Duodenal mucosa (tissue), 2 donors: ENCODE measurements around the gene MARCHF11.

Source experiments
- H3K27ac ChIP-seq: one replicate; pipeline ENCODE4 v1.7.0; 2013; ENCODE audit warnings: low read depth, low read length
- H3K27me3 ChIP-seq, 2 donors: one replicate each; pipeline ENCODE4 v1.7.0; 2013; ENCODE audit warnings: low read length in 2 of 2, control low read depth in 1 of 2; ENCODE audit not compliant: insufficient read depth in 2 of 2, control insufficient read depth in 1 of 2
- H3K36me3 ChIP-seq, 2 donors: one replicate each; pipeline ENCODE4 v1.7.0; 2013; ENCODE audit warnings: low read length in 2 of 2, control low read depth in 1 of 2; ENCODE audit not compliant: insufficient read depth in 2 of 2, control insufficient read depth in 1 of 2
- H3K4me1 ChIP-seq, 2 donors: one replicate each; pipeline ENCODE4 v1.7.0; 2013; ENCODE audit warnings: low read length in 2 of 2, control low read depth in 1 of 2; ENCODE audit not compliant: insufficient read depth in 2 of 2, control insufficient read depth in 1 of 2
- H3K4me3 ChIP-seq, 2 donors: one replicate each; pipeline ENCODE4 v1.7.0; 2013; ENCODE audit warnings: low read length in 2 of 2, low read depth in 1 of 2
- H3K9ac ChIP-seq, 2 donors: one replicate each; pipeline ENCODE4 v1.7.0; 2013; ENCODE audit warnings: low read length in 2 of 2, low read depth in 1 of 2
- H3K9me3 ChIP-seq, 2 donors: one replicate each; pipeline ENCODE4 v1.7.0; 2013; ENCODE audit warnings: low read length in 2 of 2, control low read depth in 1 of 2; ENCODE audit not compliant: control insufficient read depth in 1 of 2

The MARCHF11 gene

DNA sequence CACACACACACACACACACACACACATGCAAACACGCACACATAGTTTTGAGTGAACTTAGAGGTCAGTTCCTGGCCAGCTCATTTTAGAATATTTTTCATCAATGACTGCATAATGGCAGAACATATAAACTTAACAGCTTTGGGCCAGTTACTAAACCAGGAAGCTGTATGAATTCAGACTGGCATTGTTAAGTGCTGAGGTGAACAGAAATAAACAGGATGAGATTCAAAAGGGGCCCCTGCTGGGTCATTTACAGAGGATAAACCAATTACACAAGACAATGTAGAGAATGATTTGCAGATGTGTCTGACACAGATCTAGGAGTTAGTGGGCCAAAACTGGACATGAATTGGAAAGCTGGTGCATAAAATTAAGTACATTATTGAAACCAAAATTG is 44.6 kb downstream of the MARCHF11 start:
- H3K36me3 ChIP-seq, result no peaks in the 10 kb centered on the region
- no peak overlapping the region for H3K27ac ChIP-seq

DNA sequence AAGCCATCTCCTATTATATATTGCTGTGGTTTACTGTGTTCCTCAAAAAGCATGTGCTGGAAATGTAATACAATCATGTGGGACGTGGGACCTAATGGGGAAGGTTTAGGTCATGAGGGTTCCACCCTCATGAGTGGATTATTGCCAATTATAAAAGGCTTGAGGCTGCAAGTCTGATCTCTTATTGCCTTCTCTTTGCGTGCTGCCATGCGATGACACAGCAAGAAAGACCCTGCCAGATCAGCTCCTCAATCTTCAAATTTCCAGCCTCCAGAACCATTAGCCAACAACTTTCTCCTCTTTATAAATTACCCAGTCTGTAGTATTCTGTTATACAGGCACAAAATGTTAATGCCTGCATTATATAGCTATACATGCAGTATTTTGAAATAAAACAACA is 45.4 kb downstream of the MARCHF11 start:
- H3K4me1 ChIP-seq, result no peaks in the 10 kb centered on the region
- H3K9me3 ChIP-seq, result peaks cover 4% of the 10 kb centered on the region in 2 donors
- no peaks in the 10 kb centered on the region for H3K27me3 ChIP-seq
- no peak overlapping the region for H3K9ac ChIP-seq
- no peaks in the 10 kb centered on the region for H3K36me3 ChIP-seq
- H3K27ac ChIP-seq, result no peak overlapping the region
- H3K4me3 ChIP-seq, result no peak overlapping the region

More for the DNA sequence above, 44.6 kb downstream of the MARCHF11 start:
- H3K9ac ChIP-seq, result no peak overlapping the region
- H3K9me3 ChIP-seq, result peaks cover 4% of the 10 kb centered on the region in 2 donors
- H3K4me1 ChIP-seq, result no peaks in the 10 kb centered on the region
- H3K4me3 ChIP-seq, result no peak overlapping the region
- H3K27me3 ChIP-seq, result no peaks in the 10 kb centered on the region

DNA sequence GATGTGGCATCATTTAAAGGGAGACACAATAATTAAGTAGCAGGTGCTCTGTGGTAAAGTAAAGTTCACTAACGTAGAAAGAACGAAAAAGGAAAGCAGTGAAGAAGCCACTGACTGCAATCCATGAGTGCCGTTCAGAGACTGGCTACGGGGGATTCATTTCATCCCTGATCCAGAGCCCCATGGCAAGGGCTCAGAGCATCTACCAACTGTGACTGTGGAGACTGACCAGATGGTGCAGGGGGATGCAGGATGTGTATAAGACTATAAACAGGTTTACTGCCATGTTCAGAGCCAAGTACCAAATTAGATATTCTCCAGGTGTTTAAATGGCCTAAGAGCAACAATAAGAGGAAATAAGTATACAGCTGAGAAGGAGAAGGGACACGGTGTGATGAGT is 47.7 kb downstream of the MARCHF11 start:
- no peaks in the 10 kb centered on the region for H3K4me1 ChIP-seq
- no peak overlapping the region for H3K9ac ChIP-seq
- no peak overlapping the region for H3K4me3 ChIP-seq
- H3K36me3 ChIP-seq, result no peaks in the 10 kb centered on the region
- no peak overlapping the region for H3K27ac ChIP-seq
- H3K9me3 ChIP-seq, result no peaks in the 10 kb centered on the region
- no peaks in the 10 kb centered on the region for H3K27me3 ChIP-seq

DNA sequence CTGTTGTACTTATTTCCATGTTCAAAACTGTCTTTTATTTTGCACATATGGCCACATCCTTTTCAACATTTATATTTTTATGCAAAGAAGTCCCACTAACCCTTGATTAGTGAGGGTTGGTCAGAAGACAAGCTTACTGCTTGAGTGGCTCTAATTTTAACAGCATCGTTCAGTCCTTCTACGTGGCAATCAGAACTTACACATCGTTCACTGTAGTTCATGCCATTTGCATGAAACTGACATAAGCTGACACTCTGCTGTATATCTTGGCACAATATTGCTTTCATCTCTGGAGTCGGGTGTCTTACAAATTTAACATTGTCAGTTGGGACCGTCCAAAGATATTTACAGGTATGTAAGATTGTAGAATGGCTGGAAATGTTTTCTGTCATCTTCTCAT is 50.6 kb downstream of the MARCHF11 start:
- no peak overlapping the region for H3K9ac ChIP-seq
- H3K36me3 ChIP-seq, result no peaks in the 10 kb centered on the region
- H3K4me1 ChIP-seq, result no peaks in the 10 kb centered on the region
- H3K27me3 ChIP-seq, result no peaks in the 10 kb centered on the region
- no peak overlapping the region for H3K4me3 ChIP-seq
- H3K27ac ChIP-seq, result no peak overlapping the region
- H3K9me3 ChIP-seq, result no peaks in the 10 kb centered on the region

DNA sequence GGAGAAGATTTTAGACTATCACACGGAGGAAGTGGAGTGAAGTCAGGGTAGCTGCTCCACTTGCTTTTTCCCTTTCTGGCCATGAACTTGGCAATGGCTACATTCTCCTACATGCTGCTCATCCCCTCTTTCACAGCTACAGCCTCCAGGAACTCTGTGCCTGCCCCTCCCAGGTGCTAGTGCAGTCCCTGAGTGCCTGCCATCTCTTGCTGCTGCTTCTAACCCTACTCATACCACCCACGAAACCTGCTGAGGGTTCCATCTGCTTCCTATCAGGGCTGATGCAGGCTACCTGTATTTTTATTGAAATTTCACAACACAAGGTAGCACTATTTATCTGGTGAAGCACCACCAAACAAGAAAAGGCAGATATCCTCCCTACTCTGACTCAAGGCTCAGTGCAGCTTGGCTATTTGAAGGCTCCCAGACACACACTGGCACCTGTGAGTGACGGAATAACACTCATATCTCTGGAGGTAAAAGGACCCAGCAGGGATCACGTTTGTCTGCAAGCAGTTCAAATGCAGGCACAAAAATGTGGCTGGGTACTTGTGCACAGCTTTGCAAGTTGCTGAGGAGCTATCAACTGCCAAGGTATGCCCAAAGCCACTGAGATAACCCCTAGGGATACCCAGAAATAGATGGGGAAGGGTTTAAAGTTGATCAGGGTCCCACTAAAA is 51.6 kb downstream of the MARCHF11 start:
- Histone ChIP-seq H3K27me3 (no peaks in the 10 kb centered on the region), H3K9ac (no peak overlapping the region), H3K36me3 (no peaks in the 10 kb centered on the region), H3K9me3 (no peaks in the 10 kb centered on the region), H3K4me1 (no peaks in the 10 kb centered on the region), H3K4me3 (no peak overlapping the region), H3K27ac (no peak overlapping the region)

DNA sequence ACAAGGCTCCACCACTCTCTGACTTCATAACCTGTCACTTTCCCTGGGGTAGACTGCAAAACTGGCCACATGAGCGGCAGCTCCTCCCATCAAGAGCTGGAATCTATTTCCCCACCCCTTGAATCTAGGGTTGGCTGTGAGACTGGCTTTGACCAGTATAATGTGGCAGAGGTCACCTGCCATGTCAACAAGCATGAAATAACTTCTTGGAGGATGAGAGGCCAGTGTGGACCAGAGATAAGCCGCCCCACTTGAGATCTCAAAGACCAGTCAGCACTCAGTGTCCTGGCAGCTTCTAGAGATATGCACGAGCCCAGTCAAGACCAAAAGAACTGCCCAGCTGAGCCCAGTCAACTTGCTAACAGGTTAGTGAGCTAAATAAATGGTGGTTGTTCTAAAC is 59.0 kb downstream of the MARCHF11 start:
- H3K9me3 ChIP-seq, result no peaks in the 10 kb centered on the region
- H3K27ac ChIP-seq, result no peak overlapping the region
- no peaks in the 10 kb centered on the region for H3K36me3 ChIP-seq
- no peak overlapping the region for H3K4me3 ChIP-seq
- no peak overlapping the region for H3K9ac ChIP-seq
- no peaks in the 10 kb centered on the region for H3K4me1 ChIP-seq
- no peaks in the 10 kb centered on the region for H3K27me3 ChIP-seq

DNA sequence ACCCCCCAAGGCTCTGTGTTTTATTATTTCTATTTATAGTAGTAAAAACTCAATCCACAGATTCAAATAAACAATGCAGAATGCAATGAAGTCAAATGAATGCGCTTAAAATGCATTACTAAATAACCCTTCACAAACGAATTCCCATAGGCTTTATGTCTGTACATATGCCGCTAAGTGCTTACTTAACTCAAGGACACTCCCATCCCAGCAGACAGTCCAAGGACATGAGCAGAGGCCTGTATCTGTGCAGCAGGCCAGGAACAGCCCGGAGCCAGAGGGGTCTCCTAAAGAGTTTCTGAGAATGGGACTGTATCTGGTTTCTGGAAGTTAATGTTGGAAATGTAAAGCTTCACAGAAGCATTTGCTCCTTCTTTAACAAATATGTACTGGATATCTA is 59.8 kb downstream of the MARCHF11 start:
- Histone ChIP-seq H3K4me1 (no peaks in the 10 kb centered on the region), H3K36me3 (no peaks in the 10 kb centered on the region), H3K27me3 (no peaks in the 10 kb centered on the region), H3K9me3 (no peaks in the 10 kb centered on the region), H3K9ac (no peak overlapping the region), H3K27ac (no peak overlapping the region), H3K4me3 (no peak overlapping the region)

DNA sequence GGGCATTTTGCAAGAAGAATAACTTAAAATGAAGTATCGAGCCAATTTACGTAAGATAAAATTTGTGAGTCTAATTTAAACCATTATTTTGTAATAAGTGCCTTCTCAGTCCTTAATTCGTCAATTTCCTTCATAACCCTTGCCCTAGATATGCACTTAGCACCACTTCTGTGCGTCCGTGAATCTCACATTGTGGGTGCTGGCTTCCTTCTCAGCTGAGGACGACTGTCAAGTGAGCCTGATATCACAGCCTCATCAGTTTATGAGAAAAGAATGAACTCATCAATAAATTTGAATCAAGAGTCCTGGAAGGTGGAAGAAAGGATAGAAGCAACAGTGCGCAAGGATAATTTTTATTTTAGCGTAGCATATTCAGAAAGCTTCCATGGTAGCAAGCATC is 64.5 kb downstream of the MARCHF11 start:
- Histone ChIP-seq H3K36me3 (no peaks in the 10 kb centered on the region), H3K4me1 (no peaks in the 10 kb centered on the region), H3K4me3 (no peak overlapping the region), H3K27ac (no peak overlapping the region), H3K9ac (no peak overlapping the region), H3K9me3 (no peaks in the 10 kb centered on the region), H3K27me3 (no peaks in the 10 kb centered on the region)

DNA sequence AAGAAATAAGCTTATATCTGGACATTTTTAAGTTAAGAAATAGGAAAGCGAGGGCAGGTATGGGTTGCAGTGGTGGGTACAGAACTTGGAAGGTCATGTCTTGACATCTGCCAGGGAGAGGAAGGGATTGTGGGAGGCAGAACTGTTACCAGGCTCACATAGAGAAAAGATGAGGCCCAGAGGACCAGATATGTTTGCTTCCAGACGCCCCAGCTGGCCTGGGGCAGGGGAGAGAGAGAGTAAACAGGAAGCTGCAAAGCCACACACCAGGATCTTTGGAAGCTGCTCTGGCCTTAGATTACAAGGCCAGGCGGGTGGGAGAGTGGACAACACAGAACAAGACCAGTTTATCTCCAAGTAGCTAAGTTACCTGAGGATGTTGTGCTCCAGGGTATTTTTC is 71.2 kb downstream of the MARCHF11 start:
- Histone ChIP-seq H3K9ac (no peak overlapping the region), H3K4me3 (no peak overlapping the region), H3K27ac (no peak overlapping the region), H3K9me3 (peaks cover 9 to 11% of the 10 kb centered on the region in 2 donors), H3K27me3 (no peaks in the 10 kb centered on the region), H3K4me1 (no peaks in the 10 kb centered on the region), H3K36me3 (no peaks in the 10 kb centered on the region)

DNA sequence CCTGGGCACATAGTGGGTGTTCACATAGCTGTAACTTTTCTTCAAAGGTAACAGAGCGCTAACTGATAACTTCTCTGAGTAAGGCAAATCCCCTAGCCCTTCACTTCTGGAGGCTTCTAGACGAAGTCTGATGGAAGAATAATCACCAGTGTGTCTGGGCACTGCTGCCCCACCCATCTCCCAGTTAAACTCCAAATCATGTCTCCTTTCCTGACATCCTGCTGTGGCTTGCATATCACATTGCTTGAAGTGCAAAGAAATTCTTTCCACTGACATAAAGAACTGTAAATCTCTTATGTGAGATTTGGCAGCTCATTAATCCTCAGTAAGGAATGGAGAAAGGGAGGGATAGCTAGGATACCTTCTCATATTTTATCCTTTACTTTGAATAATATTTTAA is 74.6 kb downstream of the MARCHF11 start:
- H3K4me1 ChIP-seq, result no peaks in the 10 kb centered on the region
- no peaks in the 10 kb centered on the region for H3K27me3 ChIP-seq
- no peak overlapping the region for H3K4me3 ChIP-seq

DNA sequence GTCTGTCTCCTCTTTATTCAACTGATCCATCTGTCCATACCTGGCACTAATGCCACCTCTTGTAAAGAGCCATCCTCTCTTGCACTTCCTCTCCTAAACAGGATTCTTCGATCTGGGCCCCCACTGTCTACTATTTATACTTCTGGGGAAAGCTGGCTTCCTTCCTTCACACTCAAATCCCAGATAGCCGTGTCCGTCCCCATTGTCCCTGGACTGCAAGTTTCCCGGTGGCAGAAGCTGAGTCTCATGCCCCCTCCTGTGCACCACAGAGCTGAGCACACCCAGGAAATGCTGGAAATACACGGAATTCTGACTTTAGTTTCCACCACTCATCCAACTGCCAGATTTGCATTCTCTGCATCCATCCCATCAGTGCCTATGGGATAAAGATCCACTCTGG is 84.0 kb downstream of the MARCHF11 start:
- H3K9me3 ChIP-seq, result no peaks in the 10 kb centered on the region
- H3K36me3 ChIP-seq, result no peaks in the 10 kb centered on the region

More for the DNA sequence above, 74.6 kb downstream of the MARCHF11 start:
- Histone ChIP-seq H3K36me3 (no peaks in the 10 kb centered on the region), H3K9me3 (peaks cover 11 to 13% of the 10 kb centered on the region in 2 donors), H3K9ac (no peak overlapping the region), H3K27ac (no peak overlapping the region)

More for the DNA sequence above, 84.0 kb downstream of the MARCHF11 start:
- Histone ChIP-seq H3K9ac (no peak overlapping the region), H3K4me1 (no peaks in the 10 kb centered on the region), H3K27me3 (no peaks in the 10 kb centered on the region), H3K4me3 (no peak overlapping the region), H3K27ac (no peak overlapping the region)
